Suppressor macrophage treated with lipopolysaccharide for 4 hours (primary cell): Measurements from ENCODE around the gene OR10A3.
"Not testable (repeated sequence)": the region's sequence is repeated elsewhere in the genome, so short reads cannot be mapped to it uniquely, and the experiment has no call there.

Experiments
- DNase-seq: peaks from one replicate; pipeline ENCODE4 v3.0.0-alpha.2; 2020

OR10A3 gene, protein sequence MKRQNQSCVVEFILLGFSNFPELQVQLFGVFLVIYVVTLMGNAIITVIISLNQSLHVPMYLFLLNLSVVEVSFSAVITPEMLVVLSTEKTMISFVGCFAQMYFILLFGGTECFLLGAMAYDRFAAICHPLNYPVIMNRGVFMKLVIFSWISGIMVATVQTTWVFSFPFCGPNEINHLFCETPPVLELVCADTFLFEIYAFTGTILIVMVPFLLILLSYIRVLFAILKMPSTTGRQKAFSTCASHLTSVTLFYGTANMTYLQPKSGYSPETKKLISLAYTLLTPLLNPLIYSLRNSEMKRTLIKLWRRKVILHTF

DNA sequence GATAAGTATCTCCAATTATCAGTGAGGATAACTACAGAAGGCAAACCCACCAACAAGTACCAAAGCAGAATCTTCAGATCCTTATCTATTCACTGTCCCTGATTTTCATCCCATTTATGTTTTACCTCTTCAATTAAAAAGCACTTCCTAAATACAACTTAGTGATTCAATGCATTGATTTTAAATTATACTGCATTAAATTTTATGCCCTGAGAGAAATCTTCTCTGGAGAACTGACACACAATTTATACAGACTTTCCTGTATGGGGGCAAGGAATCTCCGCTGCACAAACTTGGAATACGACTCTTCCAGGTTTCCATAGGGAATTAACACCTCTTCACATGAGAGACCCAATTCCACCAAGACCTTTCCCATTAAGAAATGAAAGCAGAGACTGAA lies at the start of gene OR10A3:
Gene OR10A3, minus strand, starts transcription at position 101 of the 400 bp plus-strand sequence. CDS start 2,188 bp downstream, outside the sequence.
- DNase-seq = no peak

GRCh38 chr11:7987560-7987883 lies 46.0 kb upstream of the OR10A3 start:
- DNase-seq = not testable (repeated sequence)

DNA sequence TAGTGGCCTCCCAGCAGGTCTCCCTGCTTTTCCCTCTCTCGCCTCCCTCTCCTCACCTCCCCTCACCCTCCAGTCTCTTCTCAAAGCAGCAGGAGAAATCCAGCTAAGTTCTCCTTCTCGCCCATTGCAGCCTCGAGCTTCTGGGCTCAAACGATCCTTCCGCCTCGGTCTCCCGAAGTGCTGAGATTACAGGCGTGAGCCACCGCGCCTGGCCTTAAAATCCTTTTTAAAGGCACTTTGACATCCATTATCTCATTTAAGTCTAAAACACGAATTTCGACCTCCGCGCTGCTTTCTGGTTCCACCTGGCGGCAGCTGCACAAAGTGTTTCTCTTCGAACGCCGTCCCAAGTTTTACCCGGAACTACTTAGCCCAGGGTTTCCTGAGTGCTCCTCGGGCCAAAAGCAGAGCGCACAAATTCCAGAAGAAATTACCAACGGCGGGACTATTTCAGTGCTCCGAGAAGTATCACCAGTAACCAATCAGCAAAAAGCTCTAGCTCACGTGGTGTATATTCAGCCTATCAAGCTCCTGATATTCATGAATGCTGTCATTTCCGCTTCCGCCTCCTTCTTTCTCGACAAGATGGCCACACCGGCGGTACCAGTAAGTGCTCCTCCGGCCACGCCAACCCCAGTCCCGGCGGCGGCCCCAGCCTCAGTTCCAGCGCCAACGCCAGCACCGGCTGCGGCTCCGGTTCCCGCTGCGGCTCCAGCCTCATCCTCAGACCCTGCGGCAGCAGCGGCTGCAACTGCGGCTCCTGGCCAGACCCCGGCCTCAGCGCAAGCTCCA lies 45.5 kb upstream of the OR10A3 start, which contains the start of gene EIF3F:
Gene EIF3F, plus strand, starts transcription at position 570 of the 792 bp plus-strand sequence. Its CDS starts 16 bp downstream, at position 586.
- DNase-seq = peak; percentile 99

- DNase-seq = no peak
These were observed 42.5 kb upstream of the OR10A3 start for GRCh38 chr11:7983832-7984590.

- DNase-seq = no peak
These were observed 41.1 kb upstream of the OR10A3 start for GRCh38 chr11:7982582-7983119.

DNA sequence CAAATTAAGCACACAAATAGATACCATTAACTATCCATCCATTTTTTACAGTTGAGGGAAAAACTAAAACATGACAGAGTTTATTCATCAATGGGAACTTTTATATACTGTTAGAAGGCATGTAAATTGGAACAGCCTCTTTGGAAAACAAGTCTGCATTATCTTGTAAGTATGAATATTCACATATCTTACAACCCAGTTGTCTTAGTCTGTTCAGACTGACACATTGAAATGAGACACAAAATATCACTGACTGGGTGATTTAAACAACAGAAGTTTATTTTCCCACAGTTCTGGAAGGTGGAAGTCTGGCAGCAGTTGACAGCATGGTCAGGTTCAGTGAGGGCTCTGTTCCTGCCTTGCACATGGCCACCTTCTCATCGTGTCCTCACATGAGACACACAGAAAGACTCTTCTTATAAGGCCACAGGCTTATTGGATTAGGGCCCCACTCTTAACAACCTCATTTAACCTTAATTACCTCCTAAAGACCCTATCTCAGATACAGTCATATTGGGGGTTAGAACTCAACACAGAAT lies 40.2 kb upstream of the OR10A3 start:
- DNase-seq = no peak

- peak; percentile 2 for DNase-seq
These were observed 35.9 kb upstream of the OR10A3 start for GRCh38 chr11:7977232-7977917.

- no peak for DNase-seq
These were observed 33.2 kb upstream of the OR10A3 start for GRCh38 chr11:7974668-7975067.

DNA sequence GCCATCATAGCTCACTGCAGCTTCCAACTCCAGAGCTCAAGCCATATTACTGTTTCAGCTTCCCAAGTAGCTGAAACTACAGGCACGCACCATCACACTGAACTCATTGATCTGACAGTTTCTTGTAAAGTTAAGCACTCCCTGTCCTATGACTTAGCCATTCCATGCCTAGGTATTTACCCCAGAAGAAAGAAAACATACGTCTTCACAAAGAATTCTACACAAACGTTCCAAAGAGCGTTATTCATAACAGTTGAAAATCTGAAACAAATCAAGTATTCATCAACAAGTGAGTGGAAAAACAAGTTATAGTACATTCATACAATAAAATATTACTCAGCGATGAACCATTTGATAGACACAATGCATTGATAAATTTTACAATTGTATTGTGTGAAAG lies 31.5 kb upstream of the OR10A3 start:
- no peak for DNase-seq

GRCh38 chr11:7971846-7972245 lies 30.3 kb upstream of the OR10A3 start:
- no peak for DNase-seq

DNA sequence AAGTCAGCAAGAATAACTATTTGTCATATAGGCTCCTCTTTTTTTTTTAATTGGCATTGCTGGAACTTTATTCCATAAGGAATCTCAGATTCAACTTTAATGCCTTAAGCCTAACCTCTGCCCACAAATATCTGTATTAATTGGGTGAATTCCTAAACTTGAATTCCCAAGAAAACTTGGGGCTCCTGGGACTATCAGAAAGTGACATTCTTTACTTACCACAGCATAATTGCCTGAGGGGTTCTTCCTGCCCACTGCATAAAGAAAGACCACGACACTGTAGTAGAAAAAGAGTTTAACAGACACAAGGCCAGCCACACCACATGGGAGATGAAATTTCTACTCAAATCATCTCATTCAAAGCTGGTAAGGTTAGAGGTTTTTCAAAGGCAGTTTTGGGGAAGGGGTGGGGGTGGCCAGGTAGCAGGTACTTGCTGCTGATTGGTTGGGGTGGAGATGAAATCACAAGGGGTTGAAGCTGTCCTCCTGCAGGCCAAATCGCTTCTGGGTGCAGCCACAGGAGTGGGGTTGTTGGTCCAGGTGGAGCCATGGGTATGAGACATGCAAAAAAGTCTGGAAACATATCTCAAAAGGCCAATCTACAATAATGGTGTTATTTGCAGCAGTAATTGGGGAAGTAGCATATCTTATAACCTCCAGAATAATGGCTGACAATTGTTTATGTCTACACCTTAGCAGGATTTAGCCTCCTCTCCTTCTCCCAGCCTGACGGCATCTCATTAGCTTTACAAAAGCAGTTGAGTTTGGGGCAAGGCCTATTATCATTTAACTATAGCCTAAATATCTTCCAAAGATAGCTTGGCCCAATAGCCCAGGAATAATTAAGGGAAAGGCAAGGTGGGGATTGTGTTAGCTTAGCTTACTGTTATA lies 28.5 kb upstream of the OR10A3 start:
- DNase-seq = no peak

DNA sequence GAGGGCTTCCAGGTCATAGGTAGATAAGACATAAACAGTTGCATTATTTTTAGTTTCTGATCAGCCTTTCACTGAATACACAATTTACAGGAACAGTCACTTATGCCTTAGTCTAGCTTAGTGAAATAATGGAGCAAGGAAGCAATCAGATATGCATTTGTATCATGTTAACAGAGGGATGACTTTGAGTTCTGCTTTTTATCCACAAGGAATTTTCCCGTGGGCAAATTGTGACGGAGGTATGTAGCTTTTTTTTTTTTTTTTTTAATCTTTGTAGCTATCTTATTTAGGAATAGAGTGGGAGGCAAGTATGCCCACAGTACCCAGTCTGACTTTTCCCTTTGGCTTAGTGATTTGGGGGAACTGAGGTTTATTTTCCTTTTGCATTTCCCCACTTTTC lies 27.2 kb upstream of the OR10A3 start:
- DNase-seq = no peak

DNA sequence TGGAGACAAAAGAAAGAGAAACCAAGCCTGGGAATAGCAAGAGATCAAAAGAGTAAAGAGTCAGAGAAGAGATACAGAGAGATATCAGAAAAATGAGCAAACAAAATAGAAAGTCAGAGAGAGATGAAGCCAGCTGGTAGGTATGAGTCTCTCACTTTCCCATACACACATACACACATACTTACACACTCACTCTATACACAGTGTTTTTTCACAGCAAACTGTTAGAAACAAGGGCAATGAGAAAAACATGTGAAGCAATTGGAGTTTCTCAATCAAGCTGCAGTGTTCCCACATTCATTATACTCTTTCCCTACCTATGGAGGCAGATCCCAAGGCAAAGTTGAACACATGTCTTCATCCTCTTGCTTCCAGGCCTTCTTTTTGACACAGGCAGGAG lies 26.3 kb upstream of the OR10A3 start:
- no peak for DNase-seq

- DNase-seq = no peak
These were observed 25.6 kb upstream of the OR10A3 start for GRCh38 chr11:7967097-7967496.

DNA sequence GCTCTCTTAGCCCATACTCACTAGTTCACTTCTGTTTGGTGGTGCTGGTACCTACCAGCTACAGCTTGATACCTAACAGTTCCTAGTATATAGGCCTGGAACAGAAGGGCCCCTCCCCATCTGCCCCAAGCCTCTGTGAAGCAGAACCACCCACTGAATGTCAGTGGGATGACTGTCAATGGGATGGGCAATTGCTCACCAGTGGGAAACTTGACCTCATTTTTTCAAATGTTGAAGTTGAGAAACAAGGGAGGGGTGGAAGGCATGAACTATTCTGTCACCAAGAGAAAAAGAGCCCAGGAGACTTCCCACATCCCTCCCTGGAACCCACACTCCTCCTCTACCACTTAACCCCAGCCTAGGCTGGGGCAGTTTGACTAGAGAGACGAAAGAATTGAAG lies 23.9 kb upstream of the OR10A3 start, which contains the start of gene NLRP10:
Gene NLRP10, minus strand, starts transcription at position 62 of the 400 bp plus-strand sequence. CDS start 1,952 bp downstream, outside the sequence.
- peak; percentile 9 for DNase-seq

- DNase-seq = no peak
These were observed 23.4 kb upstream of the OR10A3 start for GRCh38 chr11:7964873-7965272.

DNA sequence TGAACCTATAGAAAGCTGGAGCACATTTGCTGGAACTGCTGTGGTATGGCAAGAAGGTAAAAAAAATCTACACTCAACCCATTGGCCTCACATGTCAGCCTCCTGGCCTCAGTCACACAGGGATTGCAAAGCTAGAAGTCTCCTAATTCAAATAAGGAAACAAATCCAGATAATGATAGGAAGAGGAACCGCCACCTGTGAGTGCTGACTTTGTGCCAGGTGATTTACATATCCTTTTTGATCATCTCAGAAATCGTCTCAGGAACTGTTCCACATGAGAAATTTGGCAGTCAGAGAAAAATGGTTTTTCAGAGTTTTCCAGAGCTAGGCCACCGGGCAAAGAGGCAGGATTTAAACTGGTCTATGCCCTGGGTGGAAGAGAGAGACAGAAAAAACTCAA lies 22.8 kb upstream of the OR10A3 start:
- DNase-seq = no peak

DNA sequence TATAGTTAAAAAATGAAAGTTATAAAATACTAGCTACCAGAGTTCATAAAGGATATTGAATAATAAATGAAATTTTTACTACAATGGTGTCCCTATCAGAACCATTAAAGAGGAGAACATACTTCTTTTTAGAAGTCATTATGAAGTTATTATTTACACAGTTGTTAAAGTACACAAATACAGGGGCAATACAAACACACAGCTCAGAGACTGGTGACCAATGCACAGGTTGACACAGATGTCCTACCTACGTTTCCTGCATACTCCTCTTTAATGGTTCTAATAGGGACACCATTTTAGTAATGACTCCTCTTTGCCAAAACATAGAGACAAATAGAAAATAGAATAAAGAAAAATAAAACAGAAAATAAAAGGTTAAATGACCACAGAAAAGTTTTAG lies 13.7 kb upstream of the OR10A3 start:
- DNase-seq = no peak

GRCh38 chr11:7949934-7950333 lies 8.4 kb upstream of the OR10A3 start:
- DNase-seq = no peak

- no peak for DNase-seq
These were observed 2.6 kb upstream of the OR10A3 start for GRCh38 chr11:7944123-7944522.

DNA sequence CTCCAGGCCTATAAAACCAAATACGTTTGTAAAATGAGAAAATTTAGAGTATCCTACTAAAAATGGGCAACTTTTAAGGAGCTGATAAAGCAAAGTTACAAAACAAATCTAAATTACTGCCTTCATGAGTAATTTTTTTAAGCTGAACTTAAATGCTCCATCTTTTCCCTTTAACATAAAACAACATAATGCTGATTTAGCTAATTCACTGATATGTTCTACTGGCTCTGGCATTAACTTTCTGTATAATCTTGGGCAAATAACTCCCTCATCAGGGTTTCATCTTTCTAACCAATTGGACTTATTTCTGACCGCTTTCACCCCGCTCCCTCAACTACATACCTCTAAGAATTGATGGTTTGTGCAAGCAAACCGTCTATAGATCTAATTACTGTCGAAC lies 362 bp downstream of the OR10A3 start:
- DNase-seq = no peak
